ENCODE data around the gene LILRA6.
"Not testable (repeated sequence)": the region's sequence is repeated elsewhere in the genome, so short reads cannot be mapped to it uniquely, and the experiment has no call there.

LILRA6 gene

GRCh38 chr19:54207676-54207982, 35.0 kb downstream of the LILRA6 start:
- DNase-seq (ENCODE audit: low read depth): no peak
- no peak overlapping the region for H3K4me3 ChIP-seq (ENCODE audit: low read length)
- no peak for TF ChIP-seq CTCF (conservative IDR thresholded peaks at IDR 0.05; ENCODE audit: low read depth, low read length)

- DNase-seq (ENCODE audit: low read depth); H3K4me3 ChIP-seq (ENCODE audit: low read length): not testable (repeated sequence)
Observed at GRCh38 chr19:54207193-54207592, 35.4 kb downstream of the LILRA6 start.

- H3K4me3 ChIP-seq (ENCODE audit: low read length): no peak overlapping the region
- no peak for DNase-seq (ENCODE audit: low read depth)
- TF ChIP-seq CTCF (conservative IDR thresholded peaks at IDR 0.05; ENCODE audit: low read depth, low read length): no peak
Observed at GRCh38 chr19:54206831-54207177, 35.8 kb downstream of the LILRA6 start.

GRCh38 chr19:54206030-54206830, 36.4 kb downstream of the LILRA6 start:
- DNase-seq (ENCODE audit: low read depth): no peak
- no peak for TF ChIP-seq CTCF (conservative IDR thresholded peaks at IDR 0.05; ENCODE audit: low read depth, low read length)
- H3K4me3 ChIP-seq (ENCODE audit: low read length): no peak overlapping the region

GRCh38 chr19:54204767-54205468, 37.7 kb downstream of the LILRA6 start:
- no peak for DNase-seq (ENCODE audit: low read depth)
- TF ChIP-seq CTCF (conservative IDR thresholded peaks at IDR 0.05; ENCODE audit: low read depth, low read length): no peak
- no peak overlapping the region for H3K4me3 ChIP-seq (ENCODE audit: low read length)

- peak overlapping the region; percentile 94 for H3K4me3 ChIP-seq (ENCODE audit: low read length)
- no peak for TF ChIP-seq CTCF (conservative IDR thresholded peaks at IDR 0.05; ENCODE audit: low read depth, low read length)
- DNase-seq (ENCODE audit: low read depth): no peak
Observed at GRCh38 chr19:54203151-54203611, 39.4 kb downstream of the LILRA6 start.

GRCh38 chr19:54201980-54202379, 40.6 kb downstream of the LILRA6 start:
- H3K4me3 ChIP-seq (ENCODE audit: low read length): peak overlapping the region; percentile 94
- no peak for DNase-seq (ENCODE audit: low read depth)
- TF ChIP-seq CTCF (conservative IDR thresholded peaks at IDR 0.05; ENCODE audit: low read depth, low read length): no peak

Data from retinal pigment epithelial cell (primary cell).